HUES6 (cell line): ENCODE measurements around the gene PRM1.

Experiments used
- H3K27ac ChIP-seq: 2 replicates; pipeline ENCODE4 v1.7.0; 2013; ENCODE audit warnings: low read depth, mild to moderate bottlenecking, low read length, inconsistent platforms
- H3K27me3 ChIP-seq: 2 replicates; pipeline ENCODE4 v1.6.1; 2013; ENCODE audit warnings: low read length; ENCODE audit not compliant: control insufficient read depth, insufficient read depth
- H3K36me3 ChIP-seq: 2 replicates; pipeline ENCODE4 v1.6.1; 2013; ENCODE audit warnings: low read length; ENCODE audit not compliant: control insufficient read depth, insufficient read depth
- H3K4me1 ChIP-seq: 2 replicates; pipeline ENCODE4 v1.6.1; 2013; ENCODE audit warnings: low read length; ENCODE audit not compliant: control insufficient read depth, insufficient read depth
- H3K4me3 ChIP-seq: 2 replicates; pipeline ENCODE4 v1.5.1; 2013; ENCODE audit warnings: low read depth, low read length
- H3K9ac ChIP-seq: one replicate; pipeline ENCODE4 v1.6.1; 2013; ENCODE audit warnings: mild to moderate bottlenecking, low read length
- H3K9me3 ChIP-seq: 2 replicates; pipeline ENCODE4 v1.6.1; 2013; ENCODE audit warnings: low read depth, low read length; ENCODE audit not compliant: control insufficient read depth, insufficient read depth

PRM1 gene

GRCh38 chr16:11280616-11281522, at the start of gene PRM1:
Gene PRM1, minus strand, starts transcription at chr16:11281330. Its CDS starts 92 bp downstream, at chr16:11281238.
- H3K4me3 ChIP-seq = no peak within 1 kb of the TSS
- H3K27me3 ChIP-seq = no peaks in the 10 kb centered on the region
- H3K9me3 ChIP-seq = no peaks in the 10 kb centered on the region
- H3K9ac ChIP-seq = peak within 1 kb of the TSS; percentile 61
- H3K4me1 ChIP-seq = peaks cover 5% of the 10 kb centered on the region; the same call in 1 of the 2 replicates
- no peaks in the 10 kb centered on the region for H3K36me3 ChIP-seq
- no peak within 1 kb of the TSS for H3K27ac ChIP-seq

- Histone ChIP-seq H3K36me3 (no peaks in the 10 kb centered on the region; the same call in 1 of the 2 replicates), H3K4me3 (no peak overlapping the region), H3K9ac (no peak overlapping the region), H3K27ac (peak overlapping the region; percentile 39; the same call in 1 of the 2 replicates), H3K27me3 (no peaks in the 10 kb centered on the region), H3K9me3 (peaks cover 7% of the 10 kb centered on the region), H3K4me1 (peaks cover 34% of the 10 kb centered on the region)
These were observed 49.6 kb upstream of the PRM1 start for GRCh38 chr16:11330526-11331237.

- H3K9me3 ChIP-seq = peaks cover 5% of the 10 kb centered on the region
- H3K4me1 ChIP-seq = peaks cover 34% of the 10 kb centered on the region
- no peaks in the 10 kb centered on the region; the same call in 1 of the 2 replicates for H3K36me3 ChIP-seq
- H3K27ac ChIP-seq = peak overlapping the region; percentile 96
- no peak overlapping the region for H3K4me3 ChIP-seq
- H3K27me3 ChIP-seq = no peaks in the 10 kb centered on the region
- peak overlapping the region; percentile 94 for H3K9ac ChIP-seq
These were observed 48.8 kb upstream of the PRM1 start for GRCh38 chr16:11329891-11330290.

- H3K27me3 ChIP-seq = no peaks in the 10 kb centered on the region
- H3K9me3 ChIP-seq = no peaks in the 10 kb centered on the region; the same call in 1 of the 2 replicates
- peaks cover 34% of the 10 kb centered on the region for H3K4me1 ChIP-seq
- peak overlapping the region; percentile 94 for H3K9ac ChIP-seq
- no peaks in the 10 kb centered on the region for H3K36me3 ChIP-seq
- H3K4me3 ChIP-seq = peak overlapping the region; percentile 49
- H3K27ac ChIP-seq = peak overlapping the region; percentile 96
These were observed 48.0 kb upstream of the PRM1 start for GRCh38 chr16:11329071-11329491.

GRCh38 chr16:11328172-11329070, 47.3 kb upstream of the PRM1 start:
- peak overlapping the region; percentile 94 for H3K9ac ChIP-seq
- H3K27ac ChIP-seq = peak overlapping the region; percentile 96
- H3K9me3 ChIP-seq = no peaks in the 10 kb centered on the region; the same call in 1 of the 2 replicates
- H3K27me3 ChIP-seq = no peaks in the 10 kb centered on the region
- peak overlapping the region; percentile 49 for H3K4me3 ChIP-seq
- H3K36me3 ChIP-seq = no peaks in the 10 kb centered on the region
- H3K4me1 ChIP-seq = peaks cover 34% of the 10 kb centered on the region

- Histone ChIP-seq H3K4me3 (no peak overlapping the region), H3K27ac (peak overlapping the region; percentile 96), H3K4me1 (peaks cover 34% of the 10 kb centered on the region), H3K9ac (peak overlapping the region; percentile 94), H3K9me3 (no peaks in the 10 kb centered on the region; the same call in 1 of the 2 replicates), H3K36me3 (no peaks in the 10 kb centered on the region), H3K27me3 (no peaks in the 10 kb centered on the region)
These were observed 46.4 kb upstream of the PRM1 start for GRCh38 chr16:11327277-11328171.

GRCh38 chr16:11326737-11327276, 45.7 kb upstream of the PRM1 start:
- peaks cover 34% of the 10 kb centered on the region for H3K4me1 ChIP-seq
- no peaks in the 10 kb centered on the region for H3K27me3 ChIP-seq
- no peak overlapping the region for H3K4me3 ChIP-seq
- H3K36me3 ChIP-seq = no peaks in the 10 kb centered on the region
- H3K27ac ChIP-seq = peak overlapping the region; percentile 46; the same call in 1 of the 2 replicates
- H3K9me3 ChIP-seq = no peaks in the 10 kb centered on the region; the same call in 1 of the 2 replicates
- H3K9ac ChIP-seq = no peak overlapping the region

GRCh38 chr16:11326084-11326736, 45.1 kb upstream of the PRM1 start:
- Histone ChIP-seq H3K9me3 (no peaks in the 10 kb centered on the region; the same call in 1 of the 2 replicates), H3K9ac (no peak overlapping the region), H3K27me3 (no peaks in the 10 kb centered on the region), H3K27ac (no peak overlapping the region), H3K4me1 (peaks cover 34% of the 10 kb centered on the region), H3K4me3 (no peak overlapping the region), H3K36me3 (no peaks in the 10 kb centered on the region)

GRCh38 chr16:11325404-11326083, 44.4 kb upstream of the PRM1 start:
- Histone ChIP-seq H3K4me1 (peaks cover 32% of the 10 kb centered on the region), H3K9ac (no peak overlapping the region), H3K9me3 (no peaks in the 10 kb centered on the region; the same call in 1 of the 2 replicates), H3K27me3 (no peaks in the 10 kb centered on the region), H3K27ac (no peak overlapping the region), H3K4me3 (no peak overlapping the region), H3K36me3 (no peaks in the 10 kb centered on the region)
